Activated T-cell treated with anti-CD3 and anti-CD28 coated beads for 24 hours (primary cell): ENCODE measurements around the gene CSN3.
"Not testable (repeated sequence)": the region's sequence is repeated elsewhere in the genome, so short reads cannot be mapped to it uniquely, and the experiment has no call there.

Source experiments
- DNase-seq: peaks from one replicate; pipeline ENCODE4 v3.0.0-alpha.2; 2020; ENCODE audit warnings: low read depth

CSN3 gene

GRCh38 chr4:70242297-70242696, at the start of gene CSN3:
Gene CSN3, plus strand, starts transcription at chr4:70242597. Its CDS starts 2,223 bp downstream, at chr4:70244820.
- not testable (repeated sequence) for DNase-seq

GRCh38 chr4:70192895-70193294, 49.5 kb upstream of the CSN3 start:
- no peak for DNase-seq

- no peak for DNase-seq
These were observed 47.0 kb upstream of the CSN3 start, which contains the start of gene ODAM for GRCh38 chr4:70195425-70195824. Gene ODAM, plus strand, starts transcription at chr4:70195725. Its CDS starts 819 bp downstream, at chr4:70196544.

- no peak for DNase-seq
These were observed 45.5 kb upstream of the CSN3 start for GRCh38 chr4:70196857-70197256.

- DNase-seq, result no peak
These were observed 44.6 kb upstream of the CSN3 start for GRCh38 chr4:70197842-70198241.

- no peak for DNase-seq
These were observed 38.8 kb upstream of the CSN3 start for GRCh38 chr4:70203601-70204000.

- not testable (repeated sequence) for DNase-seq
These were observed 29.6 kb upstream of the CSN3 start for GRCh38 chr4:70212752-70213151.

GRCh38 chr4:70216109-70216508, 26.3 kb upstream of the CSN3 start:
- DNase-seq, result not testable (repeated sequence)

GRCh38 chr4:70216550-70216949, 25.8 kb upstream of the CSN3 start:
- not testable (repeated sequence) for DNase-seq

GRCh38 chr4:70221389-70221788, 21.0 kb upstream of the CSN3 start:
- DNase-seq, result not testable (repeated sequence)

GRCh38 chr4:70221818-70222217, 20.6 kb upstream of the CSN3 start:
- not testable (repeated sequence) for DNase-seq

- no peak for DNase-seq
These were observed 16.6 kb upstream of the CSN3 start, which contains the start of gene FDCSP for GRCh38 chr4:70225824-70226223. Gene FDCSP, plus strand, starts transcription at chr4:70226124. Its CDS starts 5,071 bp downstream, at chr4:70231195.

GRCh38 chr4:70236125-70236524, 6.3 kb upstream of the CSN3 start:
- no peak for DNase-seq

GRCh38 chr4:70239131-70239883, 3.1 kb upstream of the CSN3 start:
- no peak for DNase-seq

GRCh38 chr4:70239884-70240591, 2.4 kb upstream of the CSN3 start:
- DNase-seq, result no peak

- no peak for DNase-seq
These were observed 694 bp downstream of the CSN3 start for GRCh38 chr4:70243091-70243490.

- DNase-seq, result no peak
These were observed 9.0 kb downstream of the CSN3 start for GRCh38 chr4:70251250-70251944.

GRCh38 chr4:70251945-70252277, 9.5 kb downstream of the CSN3 start:
- no peak for DNase-seq

GRCh38 chr4:70269674-70270073, 27.3 kb downstream of the CSN3 start:
- DNase-seq, result no peak

- no peak for DNase-seq
These were observed 34.7 kb downstream of the CSN3 start for GRCh38 chr4:70277121-70277520.

- DNase-seq, result no peak
These were observed 38.2 kb downstream of the CSN3 start for GRCh38 chr4:70280567-70280966.

GRCh38 chr4:70288651-70289050, 46.3 kb downstream of the CSN3 start:
- no peak for DNase-seq

- no peak for DNase-seq
These were observed 48.9 kb downstream of the CSN3 start for GRCh38 chr4:70291341-70291740.
